Astrocyte (in vitro differentiated cells and primary cell): Measurements from ENCODE around the gene MEGF6. TPM values are rescaled to one million over a fixed set of nuclear protein-coding genes. Genes with fewer than 3 reads are reported as not detected.

Source experiments
- DNase-seq: peaks from one replicate; pipeline ENCODE4 v3.0.0-alpha.2; 2010; ENCODE audit warnings: low read depth
- FAIRE-seq: peaks from 2 replicates; lab custom pipeline; 2011; peaks lifted over from hg19 to GRCh38; lab: Jason Lieb, UNC
- H2AFZ ChIP-seq: 2 replicates; pipeline ENCODE4 v1.6.0; 2012; ENCODE audit warnings: low read depth, low read length, inconsistent platforms
- H3K27ac ChIP-seq: 2 replicates; pipeline ENCODE4 v1.5.1; 2011; ENCODE audit warnings: low read depth, low read length, inconsistent platforms
- H3K27me3 ChIP-seq: 2 replicates; pipeline ENCODE4 v1.6.0; 2011; ENCODE audit warnings: low read length, inconsistent platforms; ENCODE audit not compliant: insufficient read depth
- H3K36me3 ChIP-seq: 2 replicates; pipeline ENCODE4 v1.5.1; 2011; ENCODE audit warnings: low read length, inconsistent platforms; ENCODE audit not compliant: insufficient read depth
- H3K4me1 ChIP-seq: 2 replicates; pipeline ENCODE4 v1.5.1; 2011; ENCODE audit warnings: low read length, inconsistent platforms; ENCODE audit not compliant: insufficient read depth
- H3K4me2 ChIP-seq: 2 replicates; pipeline ENCODE4 v1.6.0; 2012; ENCODE audit warnings: low read length, inconsistent platforms
- H3K4me3 ChIP-seq: 2 replicates; pipeline ENCODE4 v1.5.1; 2011; ENCODE audit warnings: low read depth, mild to moderate bottlenecking, low read length, inconsistent platforms; ENCODE audit not compliant: insufficient read depth
- H3K79me2 ChIP-seq: 2 replicates; pipeline ENCODE4 v1.6.0; 2012; ENCODE audit warnings: mild to moderate bottlenecking, low read length, inconsistent platforms; ENCODE audit not compliant: insufficient read depth
- H3K9ac ChIP-seq: 2 replicates; pipeline ENCODE4 v1.6.0; 2012; ENCODE audit warnings: mild to moderate bottlenecking, low read length, inconsistent platforms
- H3K9me3 ChIP-seq: 2 replicates; pipeline ENCODE4 v1.5.1; 2012; ENCODE audit warnings: low read depth, mild to moderate bottlenecking, low read length, inconsistent platforms; ENCODE audit not compliant: insufficient read depth
- H4K20me1 ChIP-seq: 2 replicates; pipeline ENCODE4 v1.6.0; 2012; ENCODE audit warnings: low read length, inconsistent platforms; ENCODE audit not compliant: insufficient read depth
- H3K27ac Mint-ChIP-seq: one replicate; pipeline ENCODE4 v1.8.0; 2021; ENCODE audit warnings: mild to moderate bottlenecking, mixed read lengths; ENCODE audit not compliant: unreplicated experiment
- H3K27me3 Mint-ChIP-seq: one replicate; pipeline ENCODE4 v1.8.0; 2021; ENCODE audit warnings: low read depth, mixed read lengths; ENCODE audit not compliant: unreplicated experiment
- H3K36me3 Mint-ChIP-seq: one replicate; pipeline ENCODE4 v1.8.0; 2021; ENCODE audit warnings: low read depth, mixed read lengths; ENCODE audit not compliant: unreplicated experiment
- H3K4me1 Mint-ChIP-seq: one replicate; pipeline ENCODE4 v1.8.0; 2021; ENCODE audit warnings: low read depth, mixed read lengths; ENCODE audit not compliant: unreplicated experiment
- H3K4me3 Mint-ChIP-seq: one replicate; pipeline ENCODE4 v1.8.0; 2021; ENCODE audit warnings: mild to moderate bottlenecking, moderate library complexity, mixed read lengths; ENCODE audit not compliant: unreplicated experiment
- H3K9me3 Mint-ChIP-seq: one replicate; pipeline ENCODE4 v1.8.0; 2021; ENCODE audit warnings: mild to moderate bottlenecking, mixed read lengths; ENCODE audit not compliant: unreplicated experiment
- EZH2 ChIP-seq: IDR thresholded peaks from 2 replicates; pipeline ENCODE4 v1.6.1; 2012; ENCODE audit warnings: mild to moderate bottlenecking, low read length, inconsistent platforms; ENCODE audit not compliant: insufficient read depth
- total RNA-seq: library from RNA; stranded (reverse); gene quantifications from 2 replicates; pipeline ENCODE4 v1.2.1, GENCODE V29; 2021
- TF ChIP-seq, protein P1 (sequence below): IDR thresholded peaks from 2 replicates; pipeline ENCODE4 v1.5.1; 2011; ENCODE audit warnings: low read depth, mild to moderate bottlenecking, inconsistent platforms, low read length, moderate library complexity; ENCODE audit not compliant: insufficient read depth

The MEGF6 gene
- total RNA-seq, 1 donor from 2014 or later: 14.8 TPM

DNA sequence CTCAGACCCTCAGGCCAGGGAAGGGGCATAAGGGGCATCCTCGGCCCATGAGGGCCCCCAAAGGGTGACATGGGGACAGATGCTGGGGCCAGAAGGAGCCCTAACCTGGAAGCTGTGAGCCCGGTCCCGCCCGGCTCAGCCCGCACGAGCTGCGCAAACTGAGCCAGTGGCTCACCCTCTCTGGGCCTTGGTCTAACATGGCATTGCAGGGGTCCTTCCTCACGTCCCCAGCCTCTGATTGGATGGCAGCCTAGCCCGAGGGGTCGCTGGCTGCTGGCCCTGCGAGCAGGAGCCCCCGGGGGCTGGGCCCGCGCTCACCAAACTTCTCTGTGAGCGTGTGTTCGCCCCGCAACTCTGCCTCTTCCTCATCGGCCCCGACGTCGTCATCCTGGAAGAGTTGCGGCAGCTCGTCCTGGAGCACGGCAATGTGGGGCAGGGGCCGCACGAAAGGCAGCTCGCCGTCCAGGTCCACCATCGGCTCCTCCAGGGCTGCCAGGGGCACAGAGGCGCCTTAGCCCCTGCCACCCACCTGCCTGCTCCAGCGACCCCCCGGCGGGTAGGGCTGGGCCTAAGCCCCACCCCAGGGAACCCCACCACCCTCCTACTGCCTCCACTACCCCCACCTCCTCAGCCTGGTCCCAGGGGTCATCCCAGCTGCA lies 102.4 kb downstream of the MEGF6 start:
- FAIRE-seq: no peak
- H3K4me1 Mint-ChIP-seq: no peaks in the 10 kb centered on the region
- peaks cover 9% of the 10 kb centered on the region for H3K36me3 Mint-ChIP-seq
- Histone ChIP-seq H3K4me2 (no peak overlapping the region), H3K4me1 (peaks cover 10% of the 10 kb centered on the region), H3K36me3 (no peaks in the 10 kb centered on the region), H3K4me3 (no peak overlapping the region), H3K79me2 (no peaks in the 10 kb centered on the region), H4K20me1 (peaks cover 8% of the 10 kb centered on the region), H3K9me3 (no peaks in the 10 kb centered on the region), H3K9ac (no peak overlapping the region), H2AFZ (no peak overlapping the region), H3K27me3 (no peaks in the 10 kb centered on the region), H3K27ac (no peak overlapping the region)
- peaks cover 17% of the 10 kb centered on the region for H3K27me3 Mint-ChIP-seq
- H3K4me3 Mint-ChIP-seq: no peak overlapping the region
- no peak overlapping the region for H3K27ac Mint-ChIP-seq
- TF ChIP-seq, protein P1, sequence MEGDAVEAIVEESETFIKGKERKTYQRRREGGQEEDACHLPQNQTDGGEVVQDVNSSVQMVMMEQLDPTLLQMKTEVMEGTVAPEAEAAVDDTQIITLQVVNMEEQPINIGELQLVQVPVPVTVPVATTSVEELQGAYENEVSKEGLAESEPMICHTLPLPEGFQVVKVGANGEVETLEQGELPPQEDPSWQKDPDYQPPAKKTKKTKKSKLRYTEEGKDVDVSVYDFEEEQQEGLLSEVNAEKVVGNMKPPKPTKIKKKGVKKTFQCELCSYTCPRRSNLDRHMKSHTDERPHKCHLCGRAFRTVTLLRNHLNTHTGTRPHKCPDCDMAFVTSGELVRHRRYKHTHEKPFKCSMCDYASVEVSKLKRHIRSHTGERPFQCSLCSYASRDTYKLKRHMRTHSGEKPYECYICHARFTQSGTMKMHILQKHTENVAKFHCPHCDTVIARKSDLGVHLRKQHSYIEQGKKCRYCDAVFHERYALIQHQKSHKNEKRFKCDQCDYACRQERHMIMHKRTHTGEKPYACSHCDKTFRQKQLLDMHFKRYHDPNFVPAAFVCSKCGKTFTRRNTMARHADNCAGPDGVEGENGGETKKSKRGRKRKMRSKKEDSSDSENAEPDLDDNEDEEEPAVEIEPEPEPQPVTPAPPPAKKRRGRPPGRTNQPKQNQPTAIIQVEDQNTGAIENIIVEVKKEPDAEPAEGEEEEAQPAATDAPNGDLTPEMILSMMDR: no peak
- no peak for TF ChIP-seq EZH2
- no peak for DNase-seq
- peaks cover 8% of the 10 kb centered on the region for H3K9me3 Mint-ChIP-seq

DNA sequence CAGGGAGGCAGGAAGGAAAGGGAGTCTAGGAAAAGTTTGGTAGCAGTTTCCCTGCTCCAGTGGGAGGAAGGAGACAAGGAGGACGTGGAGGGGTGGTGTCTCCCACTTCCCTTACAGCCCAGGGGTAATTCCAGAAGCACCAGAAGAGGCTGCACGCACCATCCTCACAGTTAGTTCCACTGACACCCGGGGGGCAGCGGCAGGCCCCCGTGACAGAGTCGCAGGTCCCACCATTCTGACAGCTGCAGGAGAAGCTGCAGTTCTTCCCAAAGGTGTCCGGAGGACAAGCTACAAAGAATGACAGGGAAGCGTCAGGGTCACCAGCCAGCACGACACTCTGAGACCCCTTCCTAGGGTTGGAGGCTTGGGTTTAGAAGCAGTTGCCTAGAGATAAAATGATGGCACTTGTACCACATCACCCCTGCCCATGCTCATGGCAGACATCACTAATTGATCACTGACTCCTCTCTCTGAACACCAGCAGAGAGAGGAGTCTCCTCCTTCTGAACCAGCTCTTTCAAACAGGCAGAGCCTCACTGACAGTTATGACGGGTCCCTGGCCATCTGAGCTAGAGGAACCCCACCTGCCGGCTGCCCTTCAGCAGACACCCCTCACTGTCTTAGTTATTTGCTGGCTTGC lies 103.6 kb downstream of the MEGF6 start:
- H4K20me1 ChIP-seq: peaks cover 8% of the 10 kb centered on the region
- H3K27ac ChIP-seq: no peak overlapping the region
- Mint-ChIP-seq H3K9me3 (peaks cover 8% of the 10 kb centered on the region), H3K27me3 (peaks cover 17% of the 10 kb centered on the region), H3K27ac (no peak overlapping the region), H3K36me3 (peaks cover 9% of the 10 kb centered on the region), H3K4me3 (no peak overlapping the region), H3K4me1 (no peaks in the 10 kb centered on the region)
- no peak for TF ChIP-seq EZH2
- TF ChIP-seq, protein P1: no peak
- H3K4me1 ChIP-seq: peaks cover 16% of the 10 kb centered on the region
- no peak overlapping the region for H3K4me2 ChIP-seq
- H3K36me3 ChIP-seq: no peaks in the 10 kb centered on the region
- no peak overlapping the region for H3K4me3 ChIP-seq
- no peaks in the 10 kb centered on the region for H3K79me2 ChIP-seq
- H3K27me3 ChIP-seq: no peaks in the 10 kb centered on the region
- no peaks in the 10 kb centered on the region for H3K9me3 ChIP-seq
- H2AFZ ChIP-seq: no peak overlapping the region
- H3K9ac ChIP-seq: no peak overlapping the region
- DNase-seq: no peak
- FAIRE-seq: no peak

DNA sequence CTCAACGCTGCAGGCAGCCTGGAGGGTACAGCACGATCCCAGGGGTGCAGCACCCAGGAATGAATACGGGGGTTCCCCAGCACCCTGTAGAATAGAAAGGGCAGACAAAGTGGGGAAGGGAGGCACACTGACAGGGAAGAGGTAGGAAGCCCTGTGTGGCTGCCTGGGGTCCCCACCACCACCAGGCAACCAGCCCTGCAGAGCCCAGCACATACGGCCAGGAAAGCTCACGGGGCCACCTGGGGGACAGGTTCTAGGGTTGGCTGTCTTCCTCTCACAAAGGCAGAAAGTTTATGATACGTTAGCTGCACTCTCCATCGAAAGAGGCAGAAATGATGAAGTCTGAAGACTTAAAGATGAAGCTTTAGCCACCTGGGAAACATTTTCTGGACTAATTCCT lies 104.4 kb downstream of the MEGF6 start:
- DNase-seq (no peak), FAIRE-seq (no peak)
- H3K27ac ChIP-seq: no peak overlapping the region
- H3K4me3 Mint-ChIP-seq: no peak overlapping the region
- H3K9me3 Mint-ChIP-seq: peaks cover 5% of the 10 kb centered on the region
- TF ChIP-seq EZH2: no peak
- TF ChIP-seq, protein P1: no peak
- H4K20me1 ChIP-seq: peaks cover 8% of the 10 kb centered on the region
- no peaks in the 10 kb centered on the region for H3K36me3 ChIP-seq
- no peaks in the 10 kb centered on the region for H3K4me1 Mint-ChIP-seq
- H2AFZ ChIP-seq: no peak overlapping the region
- peaks cover 17% of the 10 kb centered on the region for H3K27me3 Mint-ChIP-seq
- H3K4me2 ChIP-seq: no peak overlapping the region
- no peaks in the 10 kb centered on the region for H3K79me2 ChIP-seq
- no peaks in the 10 kb centered on the region for H3K27me3 ChIP-seq
- H3K4me1 ChIP-seq: peaks cover 16% of the 10 kb centered on the region
- H3K9me3 ChIP-seq: no peaks in the 10 kb centered on the region
- peaks cover 6% of the 10 kb centered on the region for H3K36me3 Mint-ChIP-seq
- H3K4me3 ChIP-seq: no peak overlapping the region
- no peak overlapping the region for H3K9ac ChIP-seq
- no peak overlapping the region for H3K27ac Mint-ChIP-seq
